Measurements from ENCODE around the gene UGT1A8.
"Not testable (repeated sequence)": the region's sequence is repeated elsewhere in the genome, so short reads cannot be mapped to it uniquely, and the experiment has no call there.

The UGT1A8 gene

DNA sequence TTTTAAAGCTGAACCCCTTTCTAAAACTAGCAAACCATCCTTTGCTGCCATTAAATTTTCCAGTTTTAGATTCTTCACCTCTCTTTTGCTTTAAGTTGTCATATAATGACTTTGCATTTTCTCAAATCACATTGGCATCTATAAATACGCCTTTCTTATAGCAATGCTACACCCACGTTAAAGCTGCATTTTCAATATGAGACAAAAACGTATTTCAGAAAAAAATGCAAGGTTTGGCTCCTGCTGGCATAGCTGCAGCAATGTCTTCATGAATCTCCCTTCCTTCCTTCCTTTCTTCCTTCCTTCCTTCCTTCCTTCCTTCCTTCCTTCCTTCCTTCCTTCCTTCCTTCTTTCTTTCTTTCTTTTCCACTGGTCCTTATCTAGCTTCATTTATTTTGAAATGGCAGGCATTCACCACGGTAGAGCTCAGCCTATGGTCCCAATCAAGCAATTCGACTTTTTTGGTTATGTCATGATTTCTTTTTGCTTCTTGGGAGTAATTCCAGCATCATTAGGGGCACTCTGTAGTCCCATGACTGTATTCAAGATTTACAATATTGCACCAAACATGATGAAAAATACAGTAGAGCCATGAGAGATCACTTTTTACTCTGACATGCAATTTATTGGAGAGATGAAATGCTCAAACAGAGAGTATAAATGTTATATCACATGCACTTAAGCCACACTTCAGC is 10.0 kb downstream of the UGT1A8 start:
- Histone ChIP-seq H3K79me2 (ENCODE audit: insufficient read depth, low read length) (no peaks in the 10 kb centered on the region), H2AFZ (ENCODE audit: low read length) (no peak overlapping the region), H3K4me1 (ENCODE audit: insufficient read depth, low read length, poor library complexity, severe bottlenecking) (no peaks in the 10 kb centered on the region), H4K20me1 (ENCODE audit: insufficient read depth, low read length, poor library complexity, severe bottlenecking) (no peaks in the 10 kb centered on the region), H3K9me2 (replicated peaks; ENCODE audit: low read depth, low read length) (no peaks in the 10 kb centered on the region), H3F3A (ENCODE audit: low read depth) (no peaks in the 10 kb centered on the region), H3K4me2 (ENCODE audit: low read depth, low read length, poor library complexity, severe bottlenecking) (no peak overlapping the region), H3K9ac (ENCODE audit: low read depth, low read length, poor library complexity, severe bottlenecking) (no peak overlapping the region), H3K36me3 (ENCODE audit: insufficient read depth, low read length) (no peaks in the 10 kb centered on the region), H3K9me3 (ENCODE audit: insufficient read depth, low read depth, low read length) (peaks cover 4% of the 10 kb centered on the region; the same call in 1 of the 2 replicates), H3K27me3 (ENCODE audit: insufficient read depth, low read length, poor library complexity, severe bottlenecking) (no peaks in the 10 kb centered on the region), H3K4me3 (ENCODE audit: low read length, poor library complexity, severe bottlenecking) (no peak overlapping the region)
- no peak for TF ChIP-seq CTCF (conservative IDR thresholded peaks at IDR 0.05; ENCODE audit: low read length)

DNA sequence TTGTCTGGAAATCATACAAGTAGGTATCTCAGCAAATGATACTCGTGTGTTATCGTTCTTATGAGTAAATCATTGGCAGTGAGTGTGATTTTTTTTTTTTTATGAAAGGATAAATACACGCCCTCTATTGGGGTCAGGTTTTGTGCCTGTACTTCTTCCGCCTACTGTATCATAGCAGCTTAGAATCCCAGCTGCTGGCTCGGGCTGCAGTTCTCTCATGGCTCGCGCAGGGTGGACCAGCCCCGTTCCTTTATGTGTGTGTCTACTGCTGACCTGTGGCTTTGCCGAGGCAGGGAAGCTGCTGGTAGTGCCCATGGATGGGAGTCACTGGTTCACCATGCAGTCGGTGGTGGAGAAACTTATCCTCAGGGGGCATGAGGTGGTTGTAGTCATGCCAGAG is 18.9 kb downstream of the UGT1A8 start, which contains the start of gene UGT1A10:
UGT1A10 (plus strand) TSS at position 143 of the 400 bp plus-strand sequence; CDS start at position 218, 75 bp downstream.
- H3K9me3 ChIP-seq (ENCODE audit: insufficient read depth, low read depth, low read length); H3K4me3 ChIP-seq (ENCODE audit: low read length, poor library complexity, severe bottlenecking); H3K36me3 ChIP-seq (ENCODE audit: insufficient read depth, low read length); H2AFZ ChIP-seq (ENCODE audit: low read length); H3K9ac ChIP-seq (ENCODE audit: low read depth, low read length, poor library complexity, severe bottlenecking); H3K27me3 ChIP-seq (ENCODE audit: insufficient read depth, low read length, poor library complexity, severe bottlenecking); H4K20me1 ChIP-seq (ENCODE audit: insufficient read depth, low read length, poor library complexity, severe bottlenecking); H3K4me1 ChIP-seq (ENCODE audit: insufficient read depth, low read length, poor library complexity, severe bottlenecking); H3K4me2 ChIP-seq (ENCODE audit: low read depth, low read length, poor library complexity, severe bottlenecking); H3K9me2 ChIP-seq (replicated peaks; ENCODE audit: low read depth, low read length); H3K79me2 ChIP-seq (ENCODE audit: insufficient read depth, low read length); H3F3A ChIP-seq (ENCODE audit: low read depth): not testable (repeated sequence)

GRCh38 chr2:233638836-233639235 is 21.4 kb downstream of the UGT1A8 start:
- H2AFZ ChIP-seq (ENCODE audit: low read length) = 0 out of 2 replicates have a peak overlapping the region, but pooled peaks have one; percentile 16
- TF ChIP-seq CTCF (conservative IDR thresholded peaks at IDR 0.05; ENCODE audit: low read length) (no peak; the same call in 1 of the 2 replicates), EZH2phosphoT487 (IDR thresholded peaks at IDR 0.05; ENCODE audit: borderline replicate concordance) (no peak)
- no peaks in the 10 kb centered on the region for H4K20me1 ChIP-seq (ENCODE audit: insufficient read depth, low read length, poor library complexity, severe bottlenecking)
- H3F3A ChIP-seq (ENCODE audit: low read depth) = no peaks in the 10 kb centered on the region
- no peaks in the 10 kb centered on the region for H3K36me3 ChIP-seq (ENCODE audit: insufficient read depth, low read length)
- no peaks in the 10 kb centered on the region for H3K4me1 ChIP-seq (ENCODE audit: insufficient read depth, low read length, poor library complexity, severe bottlenecking)
- no peaks in the 10 kb centered on the region for H3K27me3 ChIP-seq (ENCODE audit: insufficient read depth, low read length, poor library complexity, severe bottlenecking)
- H3K9me2 ChIP-seq (replicated peaks; ENCODE audit: low read depth, low read length) = no peaks in the 10 kb centered on the region
- H3K79me2 ChIP-seq (ENCODE audit: insufficient read depth, low read length) = no peaks in the 10 kb centered on the region
- no peak overlapping the region for H3K4me2 ChIP-seq (ENCODE audit: low read depth, low read length, poor library complexity, severe bottlenecking)
- H3K4me3 ChIP-seq (ENCODE audit: low read length, poor library complexity, severe bottlenecking) = no peak overlapping the region
- no peak overlapping the region for H3K9ac ChIP-seq (ENCODE audit: low read depth, low read length, poor library complexity, severe bottlenecking)
- no peaks in the 10 kb centered on the region for H3K9me3 ChIP-seq (ENCODE audit: insufficient read depth, low read depth, low read length)

DNA sequence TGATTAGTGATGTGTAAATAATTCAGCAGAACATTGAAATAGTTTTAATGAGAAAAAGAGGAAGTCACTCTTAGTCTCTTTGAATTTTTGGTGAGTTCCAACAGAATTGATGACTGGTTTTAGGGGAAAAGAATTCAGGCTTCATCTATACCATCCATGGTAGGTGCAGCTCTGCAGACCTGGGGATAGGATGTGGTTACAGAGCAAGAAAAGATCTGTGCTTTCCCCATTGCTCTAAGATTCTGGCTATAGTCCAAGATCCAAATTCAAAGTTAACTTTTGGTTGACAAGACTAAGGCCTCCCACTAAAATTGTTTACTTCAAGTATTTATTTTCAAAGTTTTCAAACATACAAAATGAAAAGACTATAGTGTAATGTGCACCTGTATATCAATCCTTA is 22.4 kb downstream of the UGT1A8 start:
- Histone ChIP-seq H3K4me1 (ENCODE audit: insufficient read depth, low read length, poor library complexity, severe bottlenecking) (no peaks in the 10 kb centered on the region), H3K4me2 (ENCODE audit: low read depth, low read length, poor library complexity, severe bottlenecking) (no peak overlapping the region), H3K9me2 (replicated peaks; ENCODE audit: low read depth, low read length) (no peaks in the 10 kb centered on the region), H3K27me3 (ENCODE audit: insufficient read depth, low read length, poor library complexity, severe bottlenecking) (no peaks in the 10 kb centered on the region), H3K79me2 (ENCODE audit: insufficient read depth, low read length) (no peaks in the 10 kb centered on the region), H3F3A (ENCODE audit: low read depth) (no peaks in the 10 kb centered on the region), H3K36me3 (ENCODE audit: insufficient read depth, low read length) (no peaks in the 10 kb centered on the region), H4K20me1 (ENCODE audit: insufficient read depth, low read length, poor library complexity, severe bottlenecking) (no peaks in the 10 kb centered on the region), H3K4me3 (ENCODE audit: low read length, poor library complexity, severe bottlenecking) (no peak overlapping the region), H3K9ac (ENCODE audit: low read depth, low read length, poor library complexity, severe bottlenecking) (no peak overlapping the region), H3K9me3 (ENCODE audit: insufficient read depth, low read depth, low read length) (no peaks in the 10 kb centered on the region), H2AFZ (ENCODE audit: low read length) (no peak overlapping the region)
- TF ChIP-seq CTCF (conservative IDR thresholded peaks at IDR 0.05; ENCODE audit: low read length) (no peak), EZH2phosphoT487 (IDR thresholded peaks at IDR 0.05; ENCODE audit: borderline replicate concordance) (no peak)
